Activated CD8-positive, alpha-beta memory T cell treated with anti-CD3 and anti-CD28 coated beads, Interleukin-2, amount 50 U/mL, for 1 hour (primary cell): ENCODE measurements around the gene DNAJB4.
"Not testable (repeated sequence)": the region's sequence is repeated elsewhere in the genome, so short reads cannot be mapped to it uniquely, and the experiment has no call there.

Source experiments
- DNase-seq: peaks from one replicate; pipeline ENCODE4 v3.0.0-alpha.2; 2020; ENCODE audit errors: extremely low read depth

DNAJB4 gene

DNA sequence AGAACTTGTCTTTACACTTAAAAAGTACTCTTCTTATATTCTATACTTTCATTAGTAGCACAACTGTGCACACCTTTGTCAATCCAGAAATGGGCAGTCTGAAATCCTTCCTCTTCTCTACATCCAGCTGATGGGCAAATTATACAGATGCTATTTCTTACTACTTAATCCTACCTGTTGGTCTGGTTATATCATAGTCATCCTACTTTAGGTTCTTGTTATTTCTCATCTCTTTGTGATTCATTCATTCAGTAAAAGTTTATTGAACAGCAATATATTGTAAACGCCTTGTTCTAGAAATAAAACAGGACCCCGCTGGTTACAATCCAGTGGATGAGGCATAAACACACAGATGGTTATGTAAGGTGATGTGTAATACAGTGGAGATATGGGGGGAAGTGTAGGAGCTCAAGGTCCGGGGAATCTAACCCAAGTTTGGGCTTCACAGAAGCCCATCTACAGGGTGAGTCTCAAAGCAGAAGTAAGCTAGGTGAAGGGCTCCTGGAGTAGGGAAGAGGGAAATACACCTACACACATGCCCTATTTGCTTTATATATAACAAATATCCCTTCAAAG is 14.0 kb upstream of the DNAJB4 start:
- DNase-seq: no peak

DNA sequence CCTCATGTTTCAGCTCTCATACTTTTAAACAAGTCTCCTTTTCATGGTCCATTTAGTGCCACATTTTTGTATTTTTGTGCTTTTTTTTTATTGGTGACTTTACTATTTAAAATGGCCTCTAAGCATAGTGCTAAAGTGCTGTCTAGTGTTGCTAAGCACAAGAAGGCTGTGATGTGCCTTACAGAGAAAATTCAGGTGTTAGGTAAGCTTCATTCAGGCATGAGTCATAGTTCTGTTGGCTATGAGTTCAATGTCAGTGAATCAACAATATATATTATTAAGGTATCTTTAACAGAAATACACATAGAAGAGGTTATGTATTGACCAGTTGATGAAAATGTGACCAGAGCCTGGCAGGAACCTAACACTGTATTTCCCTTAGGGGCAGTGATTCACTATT is 13.1 kb upstream of the DNAJB4 start:
- no peak for DNase-seq

DNA sequence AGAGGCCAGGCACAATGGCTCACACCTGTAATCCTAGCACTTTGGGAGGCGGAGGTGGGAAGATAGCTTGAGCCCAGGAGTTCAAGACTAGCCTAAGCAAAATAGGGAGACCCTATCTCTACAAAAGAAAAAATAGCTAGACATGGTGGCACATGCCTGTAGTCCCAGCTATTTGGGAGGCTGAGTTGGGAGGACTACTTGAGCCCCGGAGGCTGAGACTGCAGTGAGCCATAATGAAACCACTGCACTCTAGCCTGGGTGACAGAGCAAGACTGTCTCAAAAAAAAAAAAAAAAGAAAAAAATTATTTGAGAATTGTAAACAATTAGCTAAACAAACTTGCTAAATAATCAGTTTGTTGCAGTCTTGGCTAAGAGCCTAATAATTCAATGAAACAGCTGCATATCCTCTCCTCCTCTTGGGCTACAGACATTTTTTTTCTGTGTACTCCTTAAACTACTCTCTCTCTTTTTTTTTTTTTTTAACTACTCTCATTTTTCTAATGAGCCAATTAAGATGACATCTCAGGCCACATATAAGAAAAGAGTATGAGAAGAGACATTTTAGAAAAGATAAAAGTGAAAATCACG is 10.5 kb upstream of the DNAJB4 start:
- DNase-seq: no peak

DNA sequence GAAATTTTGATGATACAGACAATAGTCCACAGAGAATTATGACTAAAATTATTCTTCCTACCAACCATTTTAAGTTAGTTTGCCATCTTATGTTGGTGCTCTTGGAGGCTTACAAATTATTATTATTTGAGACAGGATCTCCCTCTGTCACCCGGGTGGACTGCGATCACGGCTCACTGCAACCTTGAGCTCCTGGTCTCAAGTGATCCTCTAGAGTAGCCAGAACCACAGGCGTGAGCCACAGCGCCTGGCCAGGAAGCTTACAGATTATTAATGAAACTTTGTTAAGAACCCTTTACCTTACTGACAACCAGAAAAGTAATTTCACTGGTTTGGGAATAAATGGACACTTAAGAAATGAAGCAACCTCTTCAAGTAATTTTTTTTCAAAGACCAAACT is 8.0 kb upstream of the DNAJB4 start:
- no peak for DNase-seq

DNA sequence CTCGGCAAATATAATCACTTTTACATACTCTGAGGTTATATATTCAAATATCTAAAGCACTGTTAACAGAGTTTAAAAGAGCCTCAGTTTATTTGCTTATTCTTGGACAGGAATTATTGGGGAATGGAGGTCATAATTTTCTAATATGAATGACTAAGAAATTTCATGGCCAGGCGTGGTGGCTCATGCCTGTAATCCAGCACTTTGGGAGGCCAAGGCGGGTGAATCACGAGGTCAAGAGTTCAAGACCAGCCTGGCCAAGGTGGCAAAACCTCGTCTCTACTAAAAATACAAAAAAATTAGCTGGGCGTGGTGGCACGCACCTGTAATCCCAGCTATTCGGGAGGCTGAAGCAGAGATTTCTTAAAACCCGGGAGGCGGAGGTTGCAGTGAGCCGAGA is 4.2 kb upstream of the DNAJB4 start:
- not testable (repeated sequence) for DNase-seq

DNA sequence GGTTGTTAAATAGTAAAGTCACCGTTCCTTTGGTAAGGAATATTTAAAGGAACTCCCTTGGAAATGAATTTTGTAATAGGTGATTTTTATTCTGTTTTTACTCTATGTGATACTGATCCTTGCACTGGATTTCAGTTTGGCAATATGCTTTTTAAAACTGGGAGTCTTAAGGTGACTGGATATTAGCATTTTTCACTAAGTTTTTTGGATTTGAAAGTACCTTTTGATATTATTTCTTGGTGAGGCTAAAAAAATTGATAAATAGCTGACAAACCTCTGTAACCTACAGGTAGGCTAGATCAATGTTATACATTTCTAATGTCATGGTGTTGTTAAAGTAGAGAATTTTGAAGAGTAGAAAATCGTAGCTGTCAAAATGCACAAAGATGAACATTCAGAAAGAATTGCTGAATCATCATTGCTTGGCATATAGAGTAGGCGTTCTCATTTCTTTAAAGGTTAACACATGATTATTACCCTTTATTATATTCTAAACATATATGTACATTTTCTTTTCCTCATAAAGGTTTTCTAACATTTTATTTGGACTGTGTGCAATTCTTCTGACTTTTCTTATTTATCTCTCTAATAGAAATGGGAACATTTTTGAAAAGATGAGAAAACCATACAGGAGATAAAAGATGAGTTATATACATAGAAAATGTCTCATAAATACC is 1.5 kb upstream of the DNAJB4 start:
- no peak for DNase-seq

DNA sequence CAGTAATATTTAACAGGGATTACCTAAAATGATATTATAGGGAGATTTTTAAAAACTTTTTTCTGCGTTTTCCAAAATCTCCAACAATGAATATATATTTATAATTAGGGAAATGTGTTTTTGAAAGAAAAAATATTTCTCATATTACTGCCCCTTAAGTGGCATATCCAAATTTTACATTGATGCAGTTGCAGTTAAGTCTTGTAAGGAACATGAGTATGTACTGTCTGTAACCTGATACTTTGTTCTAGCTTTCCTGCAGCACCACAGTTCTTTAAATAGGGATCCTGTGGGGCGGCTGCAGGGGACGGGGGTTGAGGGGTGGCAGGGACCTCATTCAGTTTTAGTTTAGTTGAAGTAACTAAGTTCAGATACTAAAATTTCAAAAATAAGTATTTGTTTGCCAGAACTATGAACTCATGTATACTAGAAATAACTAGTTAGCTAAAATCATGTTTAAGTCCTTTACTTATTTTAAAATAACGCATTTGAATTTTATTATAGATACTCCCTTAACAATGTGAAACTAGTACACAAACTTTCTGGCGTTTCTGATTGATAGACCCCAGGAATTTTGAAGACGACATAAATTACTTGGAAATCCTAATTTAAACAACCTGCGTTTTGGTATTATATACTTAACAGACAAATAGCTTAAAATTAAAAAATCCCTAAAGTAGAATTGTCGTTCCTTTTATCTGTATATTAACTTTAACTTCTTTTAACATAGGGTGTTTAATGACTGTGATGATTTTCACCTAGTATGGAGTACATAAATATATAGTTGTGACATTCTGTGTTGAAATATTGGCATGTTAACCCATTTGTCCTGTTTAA is 639 bp upstream of the DNAJB4 start:
- no peak for DNase-seq

DNA sequence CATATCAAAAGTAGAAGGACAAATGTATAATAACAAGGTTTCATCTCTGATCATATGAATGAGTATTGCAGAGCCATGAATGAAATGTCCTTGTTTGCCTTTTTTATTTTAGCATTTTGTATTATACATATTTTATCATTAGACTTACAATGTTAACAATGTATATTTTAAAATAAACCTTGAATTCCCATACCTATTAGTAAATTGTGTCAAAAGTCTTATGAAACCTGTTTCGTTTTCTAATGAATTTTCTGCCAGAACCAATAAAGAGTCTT is 646 bp downstream of the DNAJB4 start:
- DNase-seq: no peak

DNA sequence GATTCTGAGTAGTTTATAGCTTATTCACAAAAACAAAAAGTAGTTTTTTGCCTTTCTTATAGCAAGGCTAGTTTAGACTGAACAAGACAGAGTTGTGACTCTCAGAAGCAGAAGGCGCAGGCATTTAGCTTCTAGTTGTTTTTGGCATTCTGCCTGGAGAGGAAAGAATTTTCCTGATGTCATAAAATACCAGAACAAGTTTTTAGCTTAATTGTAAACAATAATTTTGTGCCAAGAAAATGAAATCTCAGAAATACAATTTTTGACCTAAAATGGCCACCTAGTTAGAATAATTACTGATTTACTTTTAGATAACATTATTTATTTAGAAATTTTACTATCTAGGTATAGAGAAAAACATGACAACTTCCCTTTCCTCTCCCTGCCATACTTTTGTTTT is 1.0 kb downstream of the DNAJB4 start:
- DNase-seq: no peak

DNA sequence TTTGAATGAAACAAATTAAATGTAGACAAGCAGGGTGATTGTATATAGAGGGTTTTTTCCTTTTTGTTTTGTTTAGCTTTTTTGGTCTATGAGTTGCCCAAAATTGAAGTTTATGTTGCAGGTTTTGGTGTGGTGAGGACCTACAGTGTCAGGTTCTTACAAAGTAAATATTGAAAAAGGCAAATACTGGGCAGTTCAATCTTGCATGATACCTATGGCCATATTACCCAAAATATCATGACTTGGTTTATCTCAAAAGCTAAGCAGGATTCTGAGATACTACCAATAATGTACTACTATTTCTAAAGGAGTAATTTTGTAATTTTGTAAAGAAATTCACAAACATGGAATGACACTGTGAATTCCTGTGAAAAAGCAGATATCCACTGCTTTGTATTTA is 1.8 kb downstream of the DNAJB4 start:
- DNase-seq: no peak

DNA sequence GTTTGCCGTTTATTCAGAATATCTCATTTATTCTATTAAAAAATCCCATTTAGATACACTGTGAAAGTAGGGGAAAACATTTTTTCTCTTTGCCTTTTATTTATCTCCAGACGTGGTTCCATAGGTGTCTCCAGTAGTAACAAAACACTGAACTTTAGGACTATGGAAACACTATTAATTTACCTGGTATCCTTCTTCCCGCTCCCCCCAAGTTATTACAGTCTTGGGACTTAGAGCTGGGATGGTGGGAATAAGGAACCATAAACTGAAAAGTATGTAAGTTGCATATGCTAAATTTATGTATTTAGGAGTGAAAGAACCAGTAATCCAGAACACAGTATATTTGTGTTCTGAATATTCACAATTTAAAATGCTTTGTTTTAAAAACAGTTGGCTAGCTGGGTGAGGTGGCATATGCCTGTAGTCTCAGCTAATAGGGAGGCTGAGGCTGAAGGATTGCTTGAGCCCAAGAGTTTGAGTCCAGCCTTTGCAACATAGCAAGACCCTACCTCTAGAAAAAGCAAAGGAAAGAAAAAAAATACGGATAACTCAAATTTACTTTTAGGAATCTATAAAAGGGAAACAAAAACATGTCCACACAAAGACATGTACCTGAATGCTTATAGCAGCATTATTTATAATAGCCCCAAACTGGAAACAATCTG is 3.1 kb downstream of the DNAJB4 start:
- DNase-seq: no peak

DNA sequence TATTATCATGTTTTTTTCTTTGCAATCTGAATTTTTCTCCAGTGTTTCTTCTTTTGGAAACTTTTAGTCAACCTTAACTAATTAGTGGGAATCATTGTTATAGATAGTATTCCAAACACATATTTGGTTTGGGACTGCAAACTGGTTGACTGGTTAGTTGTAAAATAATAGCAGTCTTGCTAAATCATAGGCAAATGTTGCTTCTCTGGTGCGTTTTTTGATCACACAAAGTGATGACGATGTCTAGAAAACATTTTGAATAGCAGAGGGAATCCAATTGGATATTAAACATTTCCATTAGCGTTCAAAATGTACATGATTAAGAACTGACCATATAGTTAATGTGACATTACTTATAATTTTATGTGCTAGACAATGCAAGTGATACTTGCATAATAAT is 4.5 kb downstream of the DNAJB4 start:
- DNase-seq: no peak

DNA sequence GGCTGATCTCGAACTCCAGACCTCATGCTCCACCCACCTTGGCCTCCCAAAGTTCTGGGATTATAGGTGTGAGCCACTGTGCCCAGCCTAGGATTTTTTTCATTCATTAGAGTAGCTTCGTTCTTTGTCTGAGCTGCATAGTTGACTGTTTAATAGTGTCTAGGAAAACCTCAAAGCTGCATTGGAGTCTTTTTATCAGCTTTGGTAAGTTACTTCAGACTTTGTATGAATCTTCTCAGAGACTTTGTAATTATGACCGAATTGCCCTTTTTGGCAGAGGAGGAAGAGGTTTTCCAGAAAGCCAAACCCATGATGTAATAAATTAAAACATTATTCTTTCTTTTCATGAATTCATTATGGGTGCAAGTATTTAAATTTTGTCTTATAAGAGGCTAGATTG is 5.1 kb downstream of the DNAJB4 start:
- no peak for DNase-seq

DNA sequence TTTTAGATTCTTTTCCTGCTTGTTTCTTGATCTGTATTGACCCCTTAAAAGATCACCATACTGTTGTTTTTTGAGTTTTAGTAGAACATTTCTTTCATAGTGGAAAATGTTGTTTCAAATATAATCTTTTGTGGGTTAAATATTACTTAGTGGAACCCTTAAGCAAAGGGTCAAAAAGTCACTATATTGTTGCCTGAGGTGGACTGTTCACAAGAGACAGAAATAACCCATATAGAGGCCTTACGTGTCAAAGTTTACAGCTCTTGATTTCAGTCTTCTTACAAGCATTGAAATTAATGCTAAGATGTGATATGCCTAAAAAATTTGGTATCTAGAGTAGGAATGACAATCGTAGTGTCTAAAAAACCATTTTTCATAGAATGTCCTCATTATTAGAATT is 6.3 kb downstream of the DNAJB4 start:
- DNase-seq: no peak

DNA sequence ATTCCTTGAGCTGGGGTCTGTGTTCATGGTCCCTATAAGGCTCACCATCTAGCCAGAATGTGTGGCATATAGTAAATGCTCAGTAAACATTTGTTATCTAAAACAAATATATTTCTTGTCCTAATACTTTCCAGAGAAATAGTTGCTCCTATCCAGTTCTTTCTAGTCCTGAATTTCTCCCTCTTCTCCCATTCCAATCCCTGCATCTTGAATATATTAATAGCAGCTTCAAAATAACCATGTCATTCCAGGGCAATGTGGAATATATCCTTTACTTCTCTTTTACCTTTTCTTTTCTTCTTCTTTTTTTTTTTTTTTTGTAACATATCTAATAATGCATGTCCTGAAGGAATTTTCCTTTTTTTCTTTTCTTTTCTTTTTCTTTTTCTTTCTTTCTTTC is 10.4 kb downstream of the DNAJB4 start:
- DNase-seq: no peak

DNA sequence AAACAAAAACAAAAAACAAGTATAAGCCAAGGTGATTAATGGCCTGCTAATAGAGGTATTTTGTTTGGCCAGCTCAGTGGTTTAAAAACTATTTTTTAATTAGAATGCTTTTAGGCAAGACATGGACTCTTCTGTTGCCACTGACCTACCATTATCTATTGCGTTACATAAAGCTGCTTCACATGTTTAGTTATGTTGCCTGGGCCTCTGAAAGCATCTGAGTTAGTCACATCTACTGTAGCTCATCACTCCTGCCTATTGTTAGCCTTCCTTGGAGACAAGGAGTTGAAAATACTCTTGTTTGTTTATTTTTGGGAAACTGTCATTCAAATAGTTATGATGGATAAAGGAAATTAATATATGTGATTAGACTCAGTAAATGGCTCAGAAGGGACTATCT is 14.3 kb downstream of the DNAJB4 start:
- no peak for DNase-seq

DNA sequence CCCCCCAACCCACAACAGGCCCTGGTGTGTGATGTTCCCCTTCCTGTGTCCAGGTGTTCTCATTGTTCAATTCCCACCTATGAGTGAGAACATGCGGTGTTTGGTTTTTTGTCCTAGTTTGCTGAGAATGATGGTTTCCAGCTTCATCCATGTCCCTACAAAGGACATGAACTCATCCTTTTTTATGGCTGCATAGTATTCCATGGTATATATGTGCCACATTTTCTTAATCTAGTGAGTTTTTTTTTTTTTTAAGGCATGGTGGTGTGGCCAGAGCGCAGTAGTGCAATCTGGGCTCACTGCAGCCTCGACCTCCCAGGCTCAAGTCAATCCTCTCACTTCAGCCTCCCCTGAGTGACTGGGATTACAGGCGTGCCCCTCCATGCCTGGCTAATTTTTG is 16.4 kb downstream of the DNAJB4 start:
- not testable (repeated sequence) for DNase-seq

DNA sequence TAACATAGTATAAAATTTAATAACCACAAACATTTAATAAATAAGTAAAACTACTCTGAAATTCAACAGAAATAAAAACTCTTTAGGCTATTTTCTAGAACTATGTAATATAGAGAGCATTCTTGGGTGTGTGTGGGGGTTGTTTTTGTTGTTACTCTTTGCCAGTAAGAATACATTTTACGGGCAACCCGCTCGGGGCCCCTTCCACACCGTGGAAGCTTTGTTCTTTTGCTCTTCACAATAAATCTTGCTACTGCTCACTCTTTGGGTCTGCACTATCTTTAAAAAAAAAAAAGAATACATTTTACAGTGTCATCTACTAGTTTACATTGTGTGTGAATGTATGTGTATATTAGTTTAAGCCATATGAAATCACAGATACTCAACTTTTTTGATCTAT is 25.1 kb downstream of the DNAJB4 start:
- no peak for DNase-seq

DNA sequence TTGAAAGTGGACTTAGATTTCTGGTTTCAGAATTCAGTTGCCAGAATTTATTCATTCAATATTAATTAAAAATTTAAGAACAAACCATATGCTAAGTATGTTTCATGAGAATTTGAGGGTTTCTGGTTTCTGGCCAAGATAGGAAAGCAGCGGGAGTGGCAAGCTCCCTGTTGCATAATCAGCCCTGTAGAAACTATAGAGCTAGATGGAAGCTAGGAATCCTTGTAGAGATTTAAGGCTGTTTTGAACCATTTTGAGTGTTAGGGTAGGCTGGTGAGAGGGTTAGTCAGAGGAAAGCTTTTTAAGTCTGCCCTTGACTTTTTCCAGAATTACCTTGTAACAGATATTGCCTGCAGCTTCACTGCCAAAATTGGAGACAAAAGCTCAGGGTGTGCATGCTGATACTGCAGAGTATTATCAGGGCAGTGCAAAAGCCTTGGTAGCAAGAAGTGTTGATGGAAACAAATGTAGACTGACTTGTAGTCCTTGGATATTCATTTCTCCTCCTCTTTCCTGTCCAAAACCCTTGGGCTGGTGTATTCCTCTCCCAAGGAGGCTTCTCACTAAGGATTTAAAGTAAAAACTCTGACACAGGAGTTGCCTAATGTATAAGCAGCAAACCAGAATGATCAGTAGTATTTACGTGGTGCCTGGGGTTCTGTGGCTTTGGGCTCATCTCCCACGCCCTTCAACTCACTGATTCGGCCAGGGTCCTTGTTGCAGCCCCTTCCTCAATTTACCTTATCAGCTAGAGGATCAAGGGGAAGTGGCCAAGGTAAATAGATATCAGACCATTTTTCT is 28.5 kb downstream of the DNAJB4 start:
- DNase-seq: no peak

DNA sequence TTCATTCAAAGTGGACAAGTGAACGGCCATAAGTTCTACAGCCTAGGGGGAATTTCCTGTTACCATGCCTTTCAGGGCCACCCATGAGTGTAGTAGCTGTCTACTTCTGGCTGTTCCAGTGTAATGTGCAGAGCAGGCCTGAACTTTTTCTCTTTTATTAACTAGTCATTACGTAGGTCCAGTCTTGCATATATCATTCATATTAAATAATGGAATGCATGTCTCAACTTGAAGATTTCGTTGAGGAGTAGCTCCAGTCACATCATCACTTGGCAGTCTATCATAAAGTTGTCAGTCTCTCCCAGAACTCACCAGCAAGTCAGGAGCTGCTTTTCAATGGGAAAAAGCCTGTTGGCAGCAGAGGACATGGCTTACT is 29.0 kb downstream of the DNAJB4 start:
- no peak for DNase-seq

DNA sequence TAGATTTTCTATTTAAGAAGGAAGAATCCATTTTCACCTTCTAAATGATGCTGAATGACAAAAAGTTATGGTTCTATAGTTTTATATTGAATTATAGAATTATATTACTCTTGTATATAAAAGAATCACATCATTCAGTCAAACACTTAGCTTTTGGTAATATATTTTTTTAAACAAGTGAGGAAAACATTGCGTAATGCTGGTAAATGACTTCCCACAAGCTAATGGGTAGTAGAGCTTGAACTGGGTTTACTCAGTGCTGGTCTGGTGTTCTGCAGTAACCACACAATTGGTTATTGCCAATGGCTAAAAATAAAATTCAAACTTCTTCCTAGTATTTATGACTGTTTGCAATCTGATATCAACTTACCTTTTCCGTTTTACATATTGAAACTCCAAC is 30.4 kb downstream of the DNAJB4 start:
- DNase-seq: no peak

DNA sequence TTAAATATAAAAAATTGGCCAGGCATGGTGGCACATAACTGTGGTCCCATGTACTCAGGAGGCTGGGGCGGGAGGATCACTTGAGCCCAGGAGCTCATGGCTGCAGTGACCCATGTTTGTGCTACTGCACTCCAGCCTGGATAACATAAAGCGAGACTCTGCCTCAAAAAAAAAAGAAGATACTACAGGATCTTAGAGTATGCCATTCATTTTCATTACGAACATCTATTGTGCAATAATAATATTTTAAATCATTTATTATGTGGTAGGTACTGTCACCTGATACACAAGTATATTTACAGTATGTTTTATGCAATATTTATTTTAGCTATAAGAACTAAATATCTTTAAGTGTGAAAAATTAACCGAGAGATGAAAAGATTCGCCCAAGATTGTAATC is 31.7 kb downstream of the DNAJB4 start:
- no peak for DNase-seq
